Fibroblast of pulmonary artery (primary cell): ENCODE measurements around the gene SLC5A9.

Source experiments
- DNase-seq: peaks from one replicate; pipeline ENCODE4 v3.0.0-alpha.2; 2010; ENCODE audit warnings: low read depth
- H3K4me3 ChIP-seq: replicated peaks from 2 replicates; pipeline ENCODE4 v1.5.1; 2011; ENCODE audit warnings: low read depth, mild to moderate bottlenecking, control low read depth, low read length, moderate library complexity
- TF ChIP-seq, protein P1 (sequence below): IDR thresholded peaks from 2 replicates; pipeline ENCODE4 v1.5.1; 2011; ENCODE audit warnings: mild to moderate bottlenecking, control low read depth, low read length, inconsistent platforms; ENCODE audit errors: missing control alignments

The SLC5A9 gene

DNA sequence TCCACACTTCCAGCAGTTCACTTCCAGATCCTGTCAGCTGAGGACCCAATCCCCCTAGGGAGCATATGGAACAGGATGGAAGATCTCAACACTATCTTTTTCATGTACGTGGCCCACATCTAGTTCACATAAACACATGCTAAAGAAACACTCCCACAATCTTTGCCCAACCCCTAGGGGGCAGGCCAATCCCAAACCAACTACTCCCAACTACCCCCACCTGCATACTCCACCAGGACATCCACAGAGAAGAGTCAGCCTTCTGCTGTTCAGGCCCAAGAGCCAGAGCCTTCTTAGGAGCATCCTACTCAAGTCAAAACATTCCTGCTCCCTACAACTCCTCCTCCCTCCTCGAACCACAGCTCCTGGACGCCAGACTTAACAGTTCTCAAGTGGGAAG is 5.6 kb upstream of the SLC5A9 start:
- TF ChIP-seq, protein P1, sequence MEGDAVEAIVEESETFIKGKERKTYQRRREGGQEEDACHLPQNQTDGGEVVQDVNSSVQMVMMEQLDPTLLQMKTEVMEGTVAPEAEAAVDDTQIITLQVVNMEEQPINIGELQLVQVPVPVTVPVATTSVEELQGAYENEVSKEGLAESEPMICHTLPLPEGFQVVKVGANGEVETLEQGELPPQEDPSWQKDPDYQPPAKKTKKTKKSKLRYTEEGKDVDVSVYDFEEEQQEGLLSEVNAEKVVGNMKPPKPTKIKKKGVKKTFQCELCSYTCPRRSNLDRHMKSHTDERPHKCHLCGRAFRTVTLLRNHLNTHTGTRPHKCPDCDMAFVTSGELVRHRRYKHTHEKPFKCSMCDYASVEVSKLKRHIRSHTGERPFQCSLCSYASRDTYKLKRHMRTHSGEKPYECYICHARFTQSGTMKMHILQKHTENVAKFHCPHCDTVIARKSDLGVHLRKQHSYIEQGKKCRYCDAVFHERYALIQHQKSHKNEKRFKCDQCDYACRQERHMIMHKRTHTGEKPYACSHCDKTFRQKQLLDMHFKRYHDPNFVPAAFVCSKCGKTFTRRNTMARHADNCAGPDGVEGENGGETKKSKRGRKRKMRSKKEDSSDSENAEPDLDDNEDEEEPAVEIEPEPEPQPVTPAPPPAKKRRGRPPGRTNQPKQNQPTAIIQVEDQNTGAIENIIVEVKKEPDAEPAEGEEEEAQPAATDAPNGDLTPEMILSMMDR, result peak; percentile 5
- no peak overlapping the region for H3K4me3 ChIP-seq
- DNase-seq, result no peak

DNA sequence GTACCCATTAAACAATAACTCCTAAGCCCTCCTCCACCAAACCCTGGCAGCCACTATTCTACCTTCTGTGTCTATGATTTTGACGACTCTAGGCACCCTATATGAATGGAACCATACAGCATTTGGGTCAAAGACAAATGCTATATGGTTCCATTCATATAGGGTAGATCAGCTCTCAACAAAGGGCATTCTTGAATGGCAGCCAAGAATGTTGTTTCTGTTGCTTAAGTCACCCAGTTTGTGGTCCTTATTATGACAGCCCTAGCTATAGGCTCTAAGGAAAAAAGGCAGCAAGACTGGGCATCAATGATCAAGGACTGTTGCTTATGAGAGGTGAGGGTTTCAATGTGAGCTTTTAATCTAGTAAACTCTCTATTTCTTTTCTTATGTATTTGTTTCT is 4.7 kb upstream of the SLC5A9 start:
- H3K4me3 ChIP-seq, result no peak overlapping the region
- DNase-seq, result peak; percentile 20

DNA sequence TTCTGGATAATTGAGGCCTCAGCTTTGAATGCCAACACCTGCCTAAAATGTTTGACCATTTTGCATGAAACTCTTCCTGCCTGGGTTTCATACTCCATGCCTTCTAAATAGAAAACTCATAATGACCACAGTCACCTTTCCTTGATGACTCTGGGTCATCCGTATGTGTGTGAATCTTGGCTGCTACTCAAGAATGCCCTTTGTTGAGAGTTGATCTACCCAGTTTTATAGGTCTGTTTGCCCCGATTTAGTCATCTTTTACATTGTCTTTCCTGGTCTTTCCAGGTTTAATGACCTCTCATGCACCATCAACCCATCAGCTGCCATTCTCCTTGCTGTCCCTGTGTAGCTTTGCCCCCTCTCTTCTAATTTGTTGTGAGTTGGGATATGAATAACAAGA is 2.7 kb upstream of the SLC5A9 start:
- H3K4me3 ChIP-seq, result no peak overlapping the region
- TF ChIP-seq, protein P1, result no peak
- DNase-seq, result no peak

More for the DNA sequence above, 4.7 kb upstream of the SLC5A9 start:
- TF ChIP-seq, protein P1, result no peak

DNA sequence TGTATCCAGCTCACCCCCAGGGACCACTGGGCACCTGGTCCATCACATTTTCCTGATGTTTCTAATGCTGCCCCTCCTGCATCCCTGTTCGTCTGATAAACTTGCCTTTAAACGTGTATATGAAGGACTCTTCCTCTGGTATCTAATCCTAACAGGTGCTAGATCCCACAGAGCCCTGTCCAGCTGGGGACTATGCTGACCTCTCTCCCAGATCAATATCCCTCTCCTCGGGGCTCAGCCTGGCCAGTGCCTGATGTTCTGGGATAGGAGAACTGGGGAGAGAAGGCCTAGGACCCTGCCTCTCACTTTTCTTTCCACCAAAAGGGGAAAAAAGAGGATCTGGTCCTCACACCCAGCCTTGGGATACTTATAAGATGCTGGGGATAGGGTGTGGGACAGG is 1.4 kb upstream of the SLC5A9 start:
- TF ChIP-seq, protein P1, result no peak
- DNase-seq, result no peak
- no peak overlapping the region for H3K4me3 ChIP-seq

DNA sequence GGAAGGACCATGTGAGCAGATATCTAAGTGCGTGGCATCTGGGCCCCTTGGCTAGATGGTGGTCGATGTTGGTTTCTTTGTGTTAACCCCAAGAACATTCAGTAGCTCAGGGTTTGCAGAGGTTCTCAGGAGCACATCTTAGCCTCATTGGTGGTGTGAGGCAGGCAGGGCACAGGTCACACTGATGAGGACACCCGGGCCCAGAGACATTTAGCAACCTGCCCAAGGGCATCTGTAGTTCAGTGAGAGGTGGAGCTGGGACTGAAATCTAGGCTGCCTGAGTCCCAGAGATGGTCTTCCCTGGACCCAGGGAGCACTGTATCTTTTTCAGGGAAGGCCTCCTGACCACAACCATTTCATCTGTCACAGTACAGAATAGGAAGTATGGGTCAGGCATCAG is 859 bp upstream of the SLC5A9 start:
- no peak for DNase-seq
- no peak overlapping the region for H3K4me3 ChIP-seq
- TF ChIP-seq, protein P1, result no peak

DNA sequence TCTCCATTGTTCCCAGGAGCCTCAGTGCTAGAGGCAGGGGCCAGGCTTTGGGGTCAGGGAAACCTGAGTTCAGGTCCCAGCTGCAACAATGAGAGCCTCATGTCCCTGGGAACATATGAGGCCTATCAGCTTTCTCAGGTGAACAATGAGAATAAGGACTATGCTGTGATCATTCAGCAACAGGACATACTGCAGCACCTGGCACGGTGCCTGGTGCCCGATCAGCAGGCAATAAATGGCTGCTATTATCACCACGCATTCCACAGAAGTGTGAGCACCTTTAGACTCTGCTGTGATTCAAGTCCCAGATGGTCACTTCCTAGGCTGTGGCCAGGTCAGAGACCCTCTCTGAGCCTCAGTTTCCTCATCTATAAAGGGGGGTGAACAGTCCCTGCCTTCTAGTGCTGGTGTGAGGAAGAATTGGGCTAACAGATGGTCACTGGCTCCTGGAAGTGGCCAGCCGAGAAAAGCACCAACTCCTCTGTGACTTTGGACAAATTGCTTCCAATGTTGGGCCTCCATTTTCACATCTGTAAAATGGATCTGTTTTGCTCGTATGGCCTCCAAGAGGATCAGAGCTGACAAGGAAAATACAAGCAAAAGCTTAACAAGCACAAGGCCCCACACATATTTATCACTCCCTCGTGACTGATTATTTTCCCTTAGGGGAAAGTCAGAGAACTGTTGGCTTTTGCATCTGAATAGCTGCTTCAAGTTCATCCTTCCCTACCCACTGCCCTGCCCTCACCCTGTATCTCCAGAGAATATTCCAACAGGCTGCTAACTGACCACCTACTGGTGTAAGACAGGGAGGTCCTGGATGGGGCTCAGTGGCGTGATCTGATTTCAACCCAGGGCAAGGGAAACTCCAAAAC is 1.1 kb downstream of the SLC5A9 start:
- H3K4me3 ChIP-seq, result no peak overlapping the region
- TF ChIP-seq, protein P1, result no peak
- no peak for DNase-seq

DNA sequence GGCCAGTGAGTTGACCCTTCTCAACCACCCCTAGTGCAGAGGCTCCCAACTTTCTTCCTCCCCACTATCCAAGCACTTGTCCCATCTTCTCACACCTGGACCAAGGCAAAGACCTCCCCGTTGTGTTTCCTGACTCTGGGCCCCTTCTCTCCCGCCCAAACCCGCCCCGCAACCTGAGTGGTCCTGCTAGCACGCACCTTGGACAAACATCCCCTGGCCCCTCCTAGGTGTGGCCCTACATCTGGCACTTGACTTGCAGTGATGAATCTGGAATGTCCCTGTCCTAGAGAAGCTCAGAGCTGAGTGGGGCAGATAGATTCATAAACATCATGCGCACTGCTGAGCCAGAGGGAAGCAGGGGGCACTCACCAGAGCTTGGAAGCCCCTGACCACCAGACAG is 2.3 kb downstream of the SLC5A9 start:
- H3K4me3 ChIP-seq, result no peak overlapping the region
- TF ChIP-seq, protein P1, result no peak
- no peak for DNase-seq
